Measurements from ENCODE around the gene ENTPD8.

The ENTPD8 gene

GRCh38 chr9:137441289-137441934, at the start of gene ENTPD8:
Gene ENTPD8 (minus strand): TSS chr9:137441357. CDS start chr9:137438285, 3,072 bp downstream.
- no peak for DNase-seq (ENCODE audit: low read depth)
- no peak for TF ChIP-seq CTCF (conservative IDR thresholded peaks at IDR 0.05; ENCODE audit: low read depth, low read length)
- H3K4me3 ChIP-seq (ENCODE audit: low read depth, low read length): peak within 1 kb of the TSS; percentile 17

- no peak for TF ChIP-seq CTCF (conservative IDR thresholded peaks at IDR 0.05; ENCODE audit: low read depth, low read length)
- DNase-seq (ENCODE audit: low read depth): no peak
Measured at GRCh38 chr9:137490532-137491186, 49.5 kb upstream of the ENTPD8 start.

GRCh38 chr9:137488906-137489305, 47.7 kb upstream of the ENTPD8 start:
- H3K4me3 ChIP-seq (ENCODE audit: low read depth, low read length): no peak overlapping the region
- no peak for DNase-seq (ENCODE audit: low read depth)
- TF ChIP-seq CTCF (conservative IDR thresholded peaks at IDR 0.05; ENCODE audit: low read depth, low read length): no peak

More at GRCh38 chr9:137490532-137491186, 49.5 kb upstream of the ENTPD8 start:
- H3K4me3 ChIP-seq (ENCODE audit: low read depth, low read length): no peak overlapping the region

GRCh38 chr9:137488327-137488653, 47.1 kb upstream of the ENTPD8 start:
- no peak overlapping the region for H3K4me3 ChIP-seq (ENCODE audit: low read depth, low read length)
- no peak for TF ChIP-seq CTCF (conservative IDR thresholded peaks at IDR 0.05; ENCODE audit: low read depth, low read length)

GRCh38 chr9:137487454-137488326, 46.5 kb upstream of the ENTPD8 start:
- H3K4me3 ChIP-seq (ENCODE audit: low read depth, low read length): no peak overlapping the region
- TF ChIP-seq CTCF (conservative IDR thresholded peaks at IDR 0.05; ENCODE audit: low read depth, low read length): no peak
- DNase-seq (ENCODE audit: low read depth): no peak

More at GRCh38 chr9:137488327-137488653, 47.1 kb upstream of the ENTPD8 start:
- no peak for DNase-seq (ENCODE audit: low read depth)

- no peak overlapping the region for H3K4me3 ChIP-seq (ENCODE audit: low read depth, low read length)
- no peak for TF ChIP-seq CTCF (conservative IDR thresholded peaks at IDR 0.05; ENCODE audit: low read depth, low read length)
- DNase-seq (ENCODE audit: low read depth): no peak
Measured at GRCh38 chr9:137486545-137487453, 45.6 kb upstream of the ENTPD8 start.
